GM10248 (cell line): Measurements from ENCODE around the gene ATP8A1.

ENCODE experiments used
- CTCF ChIA-PET: fragments of 300-600 bp; sonication (Branson Sonifier 250); formaldehyde crosslinking; extraction: SDS; loops from one replicate; lab custom pipeline; 2021; ENCODE audit warnings: antibody characterized with exemption; lab: Yijun Ruan, JAX
- POLR2A ChIA-PET: fragments of 350-650 bp; sonication (Branson Sonifier 250); formaldehyde crosslinking; extraction: SDS; loops from one replicate; lab custom pipeline; 2020; ENCODE audit warnings: antibody characterized with exemption; lab: Yijun Ruan, JAX
- DNase-seq: peaks from one replicate; pipeline ENCODE4 v3.0.0; 2012; ENCODE audit errors: extremely low spot score
- CTCF ChIP-seq: IDR thresholded peaks from 2 replicates; pipeline ENCODE4 v1.5.1; 2012; ENCODE audit warnings: mild to moderate bottlenecking, low read depth; ENCODE audit errors: extremely low read depth, missing control alignments, control extremely low read depth

Gene ATP8A1

GRCh38 chr4:42626629-42627146, 30.2 kb downstream of the ATP8A1 start:
- no peak for DNase-seq
- ChIA-PET POLR2A (no interaction called here), CTCF (interaction anchor here (0.7 to 1.3 kb wide), 5 partner anchors 9 to 58 kb away, joined by 3 to 4 read pairs (median 3); no protein-coding TSS in a partner anchor)
- TF ChIP-seq CTCF = no peak

- no peak for TF ChIP-seq CTCF
- CTCF ChIA-PET = interaction anchor here (3.0 kb wide), 1 partner anchor 11 kb away, joined by 7 read pairs; no protein-coding TSS in a partner anchor
- no peak for DNase-seq
- POLR2A ChIA-PET = no interaction called here
These were observed 31.6 kb downstream of the ATP8A1 start for GRCh38 chr4:42625329-42625728.

- no peak for TF ChIP-seq CTCF
- DNase-seq = no peak
- ChIA-PET CTCF (interaction anchor here (3.0 kb wide), 1 partner anchor 10 kb away, joined by 7 read pairs; no protein-coding TSS in a partner anchor), POLR2A (no interaction called here)
These were observed 32.4 kb downstream of the ATP8A1 start for GRCh38 chr4:42624551-42624950.

- no peak for DNase-seq
- ChIA-PET CTCF (interaction anchor here (1.0 to 1.7 kb wide), 4 partner anchors 8 to 39 kb away, joined by 3 to 4 read pairs (median 4); partner anchors contain the start of gene ATP8A1), POLR2A (no interaction called here)
- TF ChIP-seq CTCF = no peak
These were observed 38.9 kb downstream of the ATP8A1 start for GRCh38 chr4:42618023-42618422.

- no peak for DNase-seq
- TF ChIP-seq CTCF = no peak
- ChIA-PET CTCF (interaction anchor here (1.3 to 1.7 kb wide), 2 partner anchors 7 to 10 kb away, joined by 4 read pairs; no protein-coding TSS in a partner anchor), POLR2A (no interaction called here)
These were observed 39.9 kb downstream of the ATP8A1 start for GRCh38 chr4:42617030-42617429.

GRCh38 chr4:42616572-42616971, 40.3 kb downstream of the ATP8A1 start:
- no peak for DNase-seq
- TF ChIP-seq CTCF = no peak
- ChIA-PET CTCF (no interaction called here), POLR2A (no interaction called here)
